GM21737 (cell line): ENCODE measurements around the gene SORCS1.

Experiments used
- ATAC-seq: cut with Tn5 transposase; IDR thresholded peaks from one replicate; pipeline ENCODE4 v1.9.1; 2021; ENCODE audit warnings: mild to moderate bottlenecking, moderate library complexity; ENCODE audit not compliant: unreplicated experiment

SORCS1 gene

GRCh38 chr10:106826716-106827115 is 337.8 kb downstream of the SORCS1 start:
- no peak for ATAC-seq

GRCh38 chr10:106825576-106826364 is 338.7 kb downstream of the SORCS1 start:
- no peak for ATAC-seq

- no peak for ATAC-seq
These were observed 343.9 kb downstream of the SORCS1 start for GRCh38 chr10:106820579-106820978.

GRCh38 chr10:106819490-106819889 is 345.0 kb downstream of the SORCS1 start:
- ATAC-seq: no peak

- no peak for ATAC-seq
These were observed 348.0 kb downstream of the SORCS1 start for GRCh38 chr10:106816318-106817085.

- no peak for ATAC-seq
These were observed 349.0 kb downstream of the SORCS1 start for GRCh38 chr10:106815427-106816043.

GRCh38 chr10:106804992-106805582 is 359.4 kb downstream of the SORCS1 start:
- ATAC-seq: no peak

- ATAC-seq: no peak
These were observed 361.6 kb downstream of the SORCS1 start for GRCh38 chr10:106802949-106803348.

GRCh38 chr10:106799776-106800175 is 364.7 kb downstream of the SORCS1 start:
- ATAC-seq: no peak

GRCh38 chr10:106795619-106796018 is 368.9 kb downstream of the SORCS1 start:
- ATAC-seq: peak; percentile 95

GRCh38 chr10:106793617-106794016 is 370.9 kb downstream of the SORCS1 start:
- ATAC-seq: no peak

- ATAC-seq: no peak
These were observed 374.9 kb downstream of the SORCS1 start for GRCh38 chr10:106789623-106790022.

- no peak for ATAC-seq
These were observed 375.5 kb downstream of the SORCS1 start for GRCh38 chr10:106788982-106789381.

- ATAC-seq: no peak
These were observed 379.0 kb downstream of the SORCS1 start for GRCh38 chr10:106785528-106785927.

GRCh38 chr10:106780632-106781031 is 383.9 kb downstream of the SORCS1 start:
- no peak for ATAC-seq

- ATAC-seq: no peak
These were observed 386.7 kb downstream of the SORCS1 start for GRCh38 chr10:106777841-106778240.

- ATAC-seq: no peak
These were observed 389.4 kb downstream of the SORCS1 start for GRCh38 chr10:106775127-106775526.

- ATAC-seq: no peak
These were observed 391.5 kb downstream of the SORCS1 start for GRCh38 chr10:106772957-106773356.

- ATAC-seq: no peak
These were observed 393.4 kb downstream of the SORCS1 start for GRCh38 chr10:106771154-106771553.

- ATAC-seq: no peak
These were observed 396.3 kb downstream of the SORCS1 start for GRCh38 chr10:106768204-106768603.

- no peak for ATAC-seq
These were observed 398.6 kb downstream of the SORCS1 start for GRCh38 chr10:106765928-106766327.
